ENCODE data around the gene DDO.
"Not testable (repeated sequence)": the region's sequence is repeated elsewhere in the genome, so short reads cannot be mapped to it uniquely, and the experiment has no call there.

The DDO gene

GRCh38 chr6:110366256-110366655 lies 49.1 kb downstream of the DDO start:
- DNase-seq: no peak

- no peak for DNase-seq
Observed at GRCh38 chr6:110364364-110365105, 50.8 kb downstream of the DDO start.

DNA sequence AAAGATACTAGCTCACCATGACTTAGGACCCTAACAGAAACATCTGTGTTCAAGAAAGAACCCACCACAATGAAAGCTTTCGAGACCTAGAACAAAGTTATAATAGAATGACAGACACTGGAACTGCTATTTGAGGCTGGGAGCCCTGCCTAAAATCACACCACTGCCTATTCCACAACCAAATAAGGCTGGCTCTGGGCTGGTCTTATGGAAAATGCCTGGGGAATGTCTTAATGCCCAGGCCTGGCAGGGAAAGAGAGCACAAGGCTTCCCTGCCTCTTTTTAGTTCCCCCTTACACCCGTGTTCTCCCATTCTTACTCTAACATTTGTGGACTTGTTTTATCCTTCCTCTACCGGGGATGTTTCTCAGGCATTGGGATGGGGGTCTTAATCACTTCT lies 51.6 kb downstream of the DDO start:
- no peak for DNase-seq

- peak; percentile 97 for DNase-seq
Observed at GRCh38 chr6:110360676-110361075, 54.7 kb downstream of the DDO start.

DNA sequence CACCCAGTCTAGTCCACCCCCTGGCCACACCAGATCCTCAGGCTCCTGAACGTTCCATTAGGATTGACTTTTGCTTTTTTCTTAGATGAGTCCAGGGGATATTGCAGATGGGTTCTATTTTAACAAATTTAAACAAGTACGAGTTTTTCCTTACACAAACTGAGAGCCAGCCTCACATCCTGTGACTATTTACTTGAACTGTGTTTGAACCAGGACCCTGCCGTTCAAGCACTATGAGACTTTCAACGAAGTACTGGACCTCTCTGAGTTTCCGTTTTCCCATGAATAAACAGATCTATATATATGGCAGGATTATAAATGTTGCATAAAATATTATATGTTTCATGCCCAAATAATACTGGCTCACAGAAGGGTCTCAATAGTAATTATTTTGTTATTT lies 55.8 kb downstream of the DDO start:
- DNase-seq: no peak

GRCh38 chr6:110358553-110359160 lies 56.7 kb downstream of the DDO start:
- DNase-seq: no peak

DNA sequence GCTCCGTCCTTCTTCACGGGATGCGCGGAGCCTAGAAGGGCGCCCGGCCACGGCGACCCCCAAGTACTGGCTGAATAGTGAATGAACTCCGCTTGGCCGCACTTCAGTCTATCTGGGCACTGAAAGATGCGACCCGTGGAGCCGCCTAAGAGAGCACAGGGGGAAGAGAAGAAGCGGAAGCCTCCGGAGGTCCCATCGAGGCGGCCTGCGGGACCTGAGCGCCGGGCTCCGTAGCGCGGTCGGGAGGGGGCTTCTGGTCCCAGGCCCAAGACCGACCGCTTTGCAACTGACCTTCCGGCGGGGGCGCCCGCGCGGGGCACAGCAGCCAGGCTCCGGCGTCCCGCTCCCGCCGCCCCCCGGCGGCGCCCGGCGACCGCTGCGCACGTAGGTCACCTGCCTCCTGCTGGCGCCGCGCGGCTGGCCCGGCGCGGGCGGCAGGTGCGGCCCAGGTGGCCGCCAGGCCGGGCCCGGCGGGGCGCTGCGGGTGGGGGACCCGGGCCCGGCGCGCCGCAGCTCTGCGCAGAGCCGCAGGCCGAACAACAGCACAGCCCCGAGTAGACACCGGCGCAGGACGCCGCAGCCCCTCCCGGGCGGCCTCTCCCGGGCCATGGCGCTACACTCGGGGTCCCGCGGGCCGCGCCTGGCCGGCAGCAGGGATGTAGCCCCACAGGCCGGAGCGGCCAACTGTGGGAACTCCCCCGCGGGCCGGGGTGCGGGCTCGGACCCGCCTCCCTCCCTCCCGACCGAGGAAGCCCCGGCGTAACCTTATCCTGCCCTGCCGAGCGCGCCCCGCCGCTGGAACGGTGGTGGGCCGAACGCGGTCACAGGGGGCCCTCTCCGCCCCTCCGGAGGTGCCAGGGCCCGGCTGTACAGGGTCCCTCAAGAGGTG lies 57.5 kb downstream of the DDO start, which contains the start of gene METTL24:
Gene METTL24, minus strand, starts transcription at position 686 of the 889 bp plus-strand sequence. Its CDS starts 77 bp downstream, at position 609.
- DNase-seq: no peak

GRCh38 chr6:110357298-110357663 lies 58.1 kb downstream of the DDO start:
- DNase-seq: no peak

DNA sequence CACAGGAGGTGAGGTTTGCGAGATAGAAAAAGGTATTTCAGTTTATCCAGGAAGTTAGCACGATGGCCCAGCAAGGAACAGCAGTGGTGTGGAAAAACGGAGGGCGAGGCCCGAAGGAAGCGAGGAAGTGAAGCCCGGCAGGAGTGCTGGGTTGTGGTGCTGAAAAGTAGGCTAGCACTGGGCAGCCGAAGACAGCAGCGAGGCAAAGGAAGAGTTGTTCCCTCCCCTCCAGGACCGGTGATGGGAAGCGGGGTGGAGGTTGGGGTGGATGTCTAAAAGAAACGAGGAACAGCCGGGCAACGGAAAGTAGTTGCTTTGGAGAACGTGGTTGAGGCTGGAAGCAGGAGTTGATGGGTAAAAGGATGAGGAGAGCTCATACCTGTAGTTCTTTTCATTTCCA lies 58.6 kb downstream of the DDO start:
- DNase-seq: no peak

GRCh38 chr6:110355727-110356126 lies 59.6 kb downstream of the DDO start:
- DNase-seq: no peak

GRCh38 chr6:110355022-110355421 lies 60.4 kb downstream of the DDO start:
- no peak for DNase-seq

- DNase-seq: no peak
Observed at GRCh38 chr6:110354153-110354552, 61.2 kb downstream of the DDO start.

DNA sequence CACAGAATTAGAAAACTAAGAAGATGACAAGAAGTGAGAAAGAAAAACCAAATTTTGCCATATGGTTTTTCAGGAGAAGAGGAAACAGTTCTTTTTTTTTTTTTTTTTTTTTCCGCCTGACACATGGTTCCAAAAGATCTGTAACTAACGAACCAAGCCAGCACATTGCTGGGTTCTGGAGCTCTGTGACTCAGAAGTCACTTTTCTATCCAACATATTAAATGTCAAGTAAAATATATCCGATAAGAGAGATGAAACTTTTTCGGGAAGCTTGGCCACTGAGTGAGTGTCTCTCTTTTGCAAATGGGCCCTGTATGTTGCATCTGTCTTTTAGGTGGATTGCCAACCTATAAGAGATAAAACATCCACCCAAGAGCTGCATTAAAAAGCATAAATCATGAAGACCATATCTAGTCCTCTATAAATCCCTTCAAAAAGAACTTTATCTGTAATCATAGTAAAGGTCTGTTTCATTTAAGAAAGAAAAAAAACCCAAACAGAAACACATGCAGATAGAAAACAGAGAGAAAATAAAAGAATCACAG lies 61.8 kb downstream of the DDO start:
- DNase-seq: no peak

- DNase-seq: no peak
Observed at GRCh38 chr6:110352563-110353262, 62.7 kb downstream of the DDO start.

GRCh38 chr6:110351986-110352385 lies 63.4 kb downstream of the DDO start:
- DNase-seq: no peak

DNA sequence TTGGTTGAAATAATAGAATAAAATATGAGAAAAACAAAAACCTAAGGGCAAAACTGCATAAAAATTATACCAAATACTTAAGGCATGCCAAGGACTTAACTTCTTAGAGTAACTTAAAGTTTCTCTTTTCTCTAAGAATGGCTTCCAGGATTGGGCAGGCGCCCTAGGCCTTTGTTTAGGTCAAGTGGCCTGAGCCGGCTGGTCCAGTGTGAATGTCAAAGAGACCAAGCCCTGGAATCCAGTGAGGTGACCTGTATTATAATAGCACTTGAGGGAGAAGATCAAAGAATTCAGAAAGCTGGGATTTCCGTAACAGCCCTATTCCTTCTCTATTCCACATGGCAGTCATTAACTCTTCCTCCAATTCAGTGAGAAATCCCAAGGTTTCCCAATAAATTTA lies 63.8 kb downstream of the DDO start:
- DNase-seq: no peak

DNA sequence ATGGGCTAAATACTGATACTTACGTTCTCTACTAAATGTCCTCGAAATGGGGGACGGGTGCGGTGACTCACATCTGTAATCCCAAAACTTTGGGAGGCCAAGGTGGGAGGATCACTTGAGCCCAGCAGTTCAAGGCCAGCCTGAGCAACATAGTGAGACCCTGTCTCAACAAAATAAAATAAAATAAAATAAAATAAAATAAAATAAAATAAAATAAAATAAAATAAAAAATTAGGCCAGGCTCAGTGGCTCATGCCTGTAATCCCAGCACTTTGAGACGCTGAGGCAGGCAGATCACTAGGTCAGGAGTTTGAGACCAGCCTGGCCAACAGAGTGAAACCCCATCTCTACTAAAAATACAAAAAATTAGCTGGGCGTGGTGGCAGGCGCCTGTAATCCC lies 64.8 kb downstream of the DDO start:
- DNase-seq: not testable (repeated sequence)

GRCh38 chr6:110348961-110349690 lies 66.2 kb downstream of the DDO start:
- no peak for DNase-seq

DNA sequence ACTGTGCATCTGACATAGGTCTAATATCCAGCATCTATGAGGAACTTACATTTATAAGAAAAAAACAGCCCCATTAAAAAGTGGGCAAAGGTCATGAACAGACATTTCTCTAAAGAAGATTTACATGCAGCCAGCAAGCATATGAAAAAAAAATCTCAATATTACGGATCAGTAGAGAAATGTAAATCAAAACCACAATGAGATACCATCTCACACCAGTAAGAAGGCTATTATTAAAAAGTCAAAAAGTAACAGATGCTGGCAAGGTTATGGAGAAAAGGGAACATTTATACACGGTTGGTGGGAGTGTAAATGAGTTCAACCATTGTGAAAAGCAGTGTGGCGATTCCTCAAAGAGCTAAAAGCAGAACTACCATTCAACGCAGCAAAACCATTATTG lies 70.3 kb downstream of the DDO start:
- DNase-seq: no peak

DNA sequence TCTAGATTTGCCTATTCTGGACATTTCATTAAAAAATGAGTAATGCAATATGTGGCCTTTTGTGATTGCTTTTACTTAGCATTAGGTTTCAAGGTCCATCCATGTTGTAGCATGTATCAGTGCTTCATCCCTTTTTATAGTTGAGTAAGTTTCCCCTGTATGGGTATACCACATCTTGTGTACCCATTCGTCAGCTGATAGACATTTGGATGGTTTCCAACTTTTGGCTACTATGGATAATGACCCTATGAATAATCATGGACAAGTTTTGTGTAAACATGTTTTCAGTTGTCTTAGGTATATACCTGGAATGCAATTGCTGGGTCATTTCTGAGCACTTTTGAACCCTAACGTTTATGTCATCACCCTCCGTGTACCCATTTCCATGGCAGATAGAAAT lies 72.6 kb downstream of the DDO start:
- no peak for DNase-seq
